AG09309 (cell line): ENCODE data around the gene FOSL2.

Experiments used
- DNase-seq: peaks from one replicate; pipeline ENCODE4 v3.0.0-alpha.2; 2010; ENCODE audit warnings: low read depth
- H3K4me3 ChIP-seq: 2 replicates; pipeline ENCODE4 v1.5.1; 2011; ENCODE audit warnings: mild to moderate bottlenecking, low read depth, low read length, moderate library complexity; ENCODE audit not compliant: control insufficient read depth
- TF ChIP-seq, protein P1 (sequence below): IDR thresholded peaks from 2 replicates; pipeline ENCODE4 v1.5.1; 2011; ENCODE audit warnings: mild to moderate bottlenecking, low read depth, low read length, inconsistent platforms; ENCODE audit not compliant: insufficient read depth, control insufficient read depth; ENCODE audit errors: missing control alignments

FOSL2 gene

GRCh38 chr2:28350791-28351285 is 41.8 kb upstream of the FOSL2 start:
- no peak overlapping the region for H3K4me3 ChIP-seq
- TF ChIP-seq, protein P1, sequence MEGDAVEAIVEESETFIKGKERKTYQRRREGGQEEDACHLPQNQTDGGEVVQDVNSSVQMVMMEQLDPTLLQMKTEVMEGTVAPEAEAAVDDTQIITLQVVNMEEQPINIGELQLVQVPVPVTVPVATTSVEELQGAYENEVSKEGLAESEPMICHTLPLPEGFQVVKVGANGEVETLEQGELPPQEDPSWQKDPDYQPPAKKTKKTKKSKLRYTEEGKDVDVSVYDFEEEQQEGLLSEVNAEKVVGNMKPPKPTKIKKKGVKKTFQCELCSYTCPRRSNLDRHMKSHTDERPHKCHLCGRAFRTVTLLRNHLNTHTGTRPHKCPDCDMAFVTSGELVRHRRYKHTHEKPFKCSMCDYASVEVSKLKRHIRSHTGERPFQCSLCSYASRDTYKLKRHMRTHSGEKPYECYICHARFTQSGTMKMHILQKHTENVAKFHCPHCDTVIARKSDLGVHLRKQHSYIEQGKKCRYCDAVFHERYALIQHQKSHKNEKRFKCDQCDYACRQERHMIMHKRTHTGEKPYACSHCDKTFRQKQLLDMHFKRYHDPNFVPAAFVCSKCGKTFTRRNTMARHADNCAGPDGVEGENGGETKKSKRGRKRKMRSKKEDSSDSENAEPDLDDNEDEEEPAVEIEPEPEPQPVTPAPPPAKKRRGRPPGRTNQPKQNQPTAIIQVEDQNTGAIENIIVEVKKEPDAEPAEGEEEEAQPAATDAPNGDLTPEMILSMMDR: no peak
- no peak for DNase-seq

DNA sequence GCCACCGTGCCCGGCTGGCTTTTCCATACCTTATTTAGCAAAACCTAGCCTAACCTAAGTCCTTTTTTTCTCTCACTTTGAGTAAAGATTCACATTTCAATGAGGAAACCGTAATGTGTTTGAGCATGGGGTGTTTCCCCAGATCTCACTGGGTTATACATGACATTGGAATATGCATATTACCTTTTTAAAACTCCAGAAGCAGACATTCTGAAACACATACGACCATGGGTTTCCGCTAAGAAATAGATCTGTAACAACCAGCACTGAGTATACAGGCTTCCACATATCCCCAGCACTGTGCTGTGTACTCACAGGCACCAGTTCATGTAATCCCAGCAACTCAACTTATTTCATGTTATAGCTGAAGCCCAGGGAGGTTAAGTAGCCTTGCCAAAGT is 41.0 kb upstream of the FOSL2 start:
- H3K4me3 ChIP-seq: no peak overlapping the region
- no peak for DNase-seq
- TF ChIP-seq, protein P1: no peak

- TF ChIP-seq, protein P1: no peak
- no peak for DNase-seq
- no peak overlapping the region for H3K4me3 ChIP-seq
Observed at GRCh38 chr2:28352104-28352503, 40.6 kb upstream of the FOSL2 start.

DNA sequence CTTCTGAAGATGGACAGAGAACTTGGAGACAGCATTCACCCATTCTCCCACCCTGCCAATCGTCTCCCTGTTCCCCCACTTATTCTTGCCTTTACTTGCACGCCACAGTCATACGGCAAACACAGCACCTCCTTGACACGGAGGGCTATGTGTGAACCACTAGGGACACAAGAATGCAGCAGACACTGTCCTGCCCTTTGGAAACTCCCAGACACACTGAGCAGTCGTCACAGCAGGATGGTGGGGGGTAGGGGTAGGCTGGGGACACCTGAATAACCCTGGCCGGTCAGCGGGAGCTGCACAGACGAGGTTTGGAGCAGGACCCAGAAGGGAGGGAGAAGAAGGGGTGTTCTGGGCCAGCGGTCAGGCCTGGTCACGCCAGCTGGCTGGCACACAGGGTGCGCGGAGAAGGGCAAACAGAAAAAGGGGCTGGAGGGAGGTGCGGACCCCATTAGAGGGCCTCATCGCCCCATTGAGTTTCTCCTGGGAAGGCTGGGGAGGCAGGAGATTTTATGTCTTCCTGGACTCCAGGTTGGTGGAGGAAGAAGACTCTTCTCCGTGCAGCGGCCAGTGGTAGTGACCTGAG is 40.0 kb upstream of the FOSL2 start:
- DNase-seq: no peak
- H3K4me3 ChIP-seq: no peak overlapping the region
- TF ChIP-seq, protein P1: no peak

DNA sequence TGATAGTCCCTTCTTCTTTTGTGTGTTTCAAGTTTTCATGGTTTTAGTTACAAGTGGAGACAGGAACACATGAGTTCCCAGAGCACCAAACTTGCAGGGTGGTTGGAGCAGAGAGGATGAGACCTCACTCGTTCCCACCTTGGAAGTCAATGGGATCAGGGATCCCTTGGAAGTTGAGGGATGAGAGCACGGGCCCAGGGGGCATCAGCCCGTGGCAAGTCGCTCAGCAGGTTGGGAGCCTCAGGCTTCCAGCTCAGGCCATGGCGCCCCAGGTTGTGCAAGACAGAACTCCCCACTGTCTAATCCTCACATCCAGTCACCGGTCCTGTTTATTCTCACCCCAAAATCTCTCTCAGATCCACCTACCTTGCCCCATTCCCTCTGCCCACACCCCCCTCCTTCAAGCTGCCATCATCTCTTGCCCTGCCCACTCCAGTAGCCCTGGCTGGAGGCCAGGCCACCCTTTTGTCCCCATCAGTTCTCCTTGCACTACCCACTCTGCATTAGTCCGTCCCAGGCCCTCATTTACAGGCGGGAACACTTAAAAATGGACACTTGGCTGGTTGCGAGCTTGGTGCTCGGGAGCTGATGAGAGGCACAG is 37.6 kb upstream of the FOSL2 start:
- DNase-seq: no peak
- TF ChIP-seq, protein P1: no peak
- H3K4me3 ChIP-seq: no peak overlapping the region

DNA sequence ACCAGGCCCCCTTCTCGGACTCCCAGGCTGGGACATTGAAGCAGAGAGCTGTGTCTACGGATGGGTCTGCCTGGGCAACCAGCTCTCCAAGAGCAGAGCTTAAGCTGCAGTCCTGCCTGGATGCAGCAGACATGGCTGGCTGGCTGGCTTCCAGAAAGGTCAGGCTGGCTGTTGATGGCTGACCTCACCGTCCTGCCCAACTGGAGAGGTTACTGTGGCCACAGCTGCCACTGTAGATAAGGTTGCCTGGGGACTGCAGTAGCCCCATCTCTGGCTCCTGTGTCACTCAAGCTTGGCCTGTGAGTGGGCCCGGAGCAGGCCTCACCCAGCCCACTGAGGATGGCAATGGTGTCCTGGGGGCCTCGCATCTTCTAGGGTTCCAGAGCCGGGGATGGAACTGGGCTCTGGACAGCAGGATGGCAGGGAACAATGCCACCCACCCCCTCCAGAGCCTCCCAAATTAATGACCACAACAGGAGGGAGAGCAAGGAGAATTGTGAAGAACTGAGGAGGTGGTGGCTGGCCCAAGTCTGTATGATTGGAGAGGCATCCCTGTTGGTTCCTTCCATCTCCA is 37.0 kb upstream of the FOSL2 start:
- TF ChIP-seq, protein P1: no peak
- DNase-seq: no peak
- no peak overlapping the region for H3K4me3 ChIP-seq
